ENCODE measurements around the gene PLA2G4B. TPM values are rescaled to one million over a fixed set of nuclear protein-coding genes. Genes with fewer than 3 reads are reported as not detected.

The PLA2G4B gene
- polyA plus RNA-seq, 2 donors: 31.6 to 48.1 TPM

DNA sequence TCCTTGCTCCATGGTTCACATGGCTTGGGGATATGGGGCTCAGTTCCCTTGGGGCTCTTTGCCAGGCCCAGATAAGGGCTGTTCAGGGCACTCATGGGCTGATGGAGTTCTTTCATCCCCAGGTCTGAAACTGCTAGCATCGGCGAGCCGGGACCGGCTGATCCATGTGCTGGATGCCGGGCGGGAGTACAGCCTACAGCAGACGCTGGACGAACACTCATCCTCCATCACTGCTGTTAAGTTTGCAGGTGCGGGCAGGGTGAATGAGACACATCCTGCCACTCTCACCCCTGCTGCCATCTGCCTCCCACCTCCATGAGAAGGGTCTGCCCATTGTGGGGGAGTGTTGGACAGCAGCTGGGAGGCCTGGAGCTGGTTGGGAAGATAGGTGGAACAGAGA is 21.9 kb upstream of the PLA2G4B start:
- Histone ChIP-seq H3K9me3 (ENCODE audit: control insufficient read depth in 2 of 2, insufficient read depth in 1 of 2, low read depth in 1 of 2, low read length in 1 of 2) (no peaks in the 10 kb centered on the region), H3K27me3 (ENCODE audit: control insufficient read depth in 1 of 2, insufficient read depth in 2 of 2, low read length in 2 of 2) (no peaks in the 10 kb centered on the region), H3K27ac (ENCODE audit: low read depth in 2 of 2, low read length in 1 of 2) (no peak overlapping the region), H3K4me3 (ENCODE audit: low read depth in 1 of 2, low read length in 2 of 2) (no peak overlapping the region), H3K4me1 (ENCODE audit: control insufficient read depth in 2 of 2, insufficient read depth in 2 of 2, low read length in 1 of 2) (no peaks in the 10 kb centered on the region), H3K36me3 (ENCODE audit: control insufficient read depth in 2 of 2, insufficient read depth in 2 of 2, low read length in 1 of 2) (peaks cover 38 to 74% of the 10 kb centered on the region in 2 donors)
- WGBS, 2 donors: 91 to 92% methylated on average over 5 to 9 of the region's 9 CpGs

GRCh38 chr15:41817327-41817726 is 21.3 kb upstream of the PLA2G4B start:
- Histone ChIP-seq H3K4me1 (ENCODE audit: control insufficient read depth in 2 of 2, insufficient read depth in 2 of 2, low read length in 1 of 2) (no peaks in the 10 kb centered on the region), H3K27me3 (ENCODE audit: control insufficient read depth in 1 of 2, insufficient read depth in 2 of 2, low read length in 2 of 2) (no peaks in the 10 kb centered on the region), H3K9me3 (ENCODE audit: control insufficient read depth in 2 of 2, insufficient read depth in 1 of 2, low read depth in 1 of 2, low read length in 1 of 2) (no peaks in the 10 kb centered on the region), H3K36me3 (ENCODE audit: control insufficient read depth in 2 of 2, insufficient read depth in 2 of 2, low read length in 1 of 2) (peaks cover 42 to 71% of the 10 kb centered on the region in 2 donors), H3K4me3 (ENCODE audit: low read depth in 1 of 2, low read length in 2 of 2) (no peak overlapping the region), H3K27ac (ENCODE audit: low read depth in 2 of 2, low read length in 1 of 2) (no peak overlapping the region)
- WGBS, 2 donors: 86 to 90% methylated on average over 14 of the region's 14 CpGs

DNA sequence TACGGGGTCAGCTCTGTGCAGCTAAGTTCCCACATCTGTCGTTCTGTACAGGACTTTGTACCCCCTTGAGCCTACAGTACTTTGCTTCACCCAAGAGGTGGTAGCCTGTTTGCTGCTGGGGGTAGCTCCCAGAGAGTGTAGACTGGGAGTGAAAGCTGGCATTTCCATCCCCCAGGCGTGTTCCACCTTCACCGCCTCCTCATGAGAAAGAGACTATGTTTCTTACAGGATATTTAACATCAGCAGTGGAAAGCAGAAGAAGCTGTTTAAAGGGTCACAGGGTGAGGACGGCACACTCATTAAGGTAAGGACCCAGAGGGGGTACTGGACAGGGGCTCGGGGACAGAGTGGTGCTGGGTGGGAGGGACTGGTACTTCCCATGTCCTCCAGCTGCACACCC is 20.9 kb upstream of the PLA2G4B start:
- H3K9me3 ChIP-seq (ENCODE audit: control insufficient read depth in 2 of 2, insufficient read depth in 1 of 2, low read depth in 1 of 2, low read length in 1 of 2): no peaks in the 10 kb centered on the region
- no peak overlapping the region for H3K27ac ChIP-seq (ENCODE audit: low read depth in 2 of 2, low read length in 1 of 2)
- peaks cover 40 to 71% of the 10 kb centered on the region in 2 donors for H3K36me3 ChIP-seq (ENCODE audit: control insufficient read depth in 2 of 2, insufficient read depth in 2 of 2, low read length in 1 of 2)
- no peak overlapping the region for H3K4me3 ChIP-seq (ENCODE audit: low read depth in 1 of 2, low read length in 2 of 2)
- 88 to 92% methylated on average over 6 of the region's 6 CpGs for WGBS, 2 donors
- H3K4me1 ChIP-seq (ENCODE audit: control insufficient read depth in 2 of 2, insufficient read depth in 2 of 2, low read length in 1 of 2): no peaks in the 10 kb centered on the region
- H3K27me3 ChIP-seq (ENCODE audit: control insufficient read depth in 1 of 2, insufficient read depth in 2 of 2, low read length in 2 of 2): no peaks in the 10 kb centered on the region

DNA sequence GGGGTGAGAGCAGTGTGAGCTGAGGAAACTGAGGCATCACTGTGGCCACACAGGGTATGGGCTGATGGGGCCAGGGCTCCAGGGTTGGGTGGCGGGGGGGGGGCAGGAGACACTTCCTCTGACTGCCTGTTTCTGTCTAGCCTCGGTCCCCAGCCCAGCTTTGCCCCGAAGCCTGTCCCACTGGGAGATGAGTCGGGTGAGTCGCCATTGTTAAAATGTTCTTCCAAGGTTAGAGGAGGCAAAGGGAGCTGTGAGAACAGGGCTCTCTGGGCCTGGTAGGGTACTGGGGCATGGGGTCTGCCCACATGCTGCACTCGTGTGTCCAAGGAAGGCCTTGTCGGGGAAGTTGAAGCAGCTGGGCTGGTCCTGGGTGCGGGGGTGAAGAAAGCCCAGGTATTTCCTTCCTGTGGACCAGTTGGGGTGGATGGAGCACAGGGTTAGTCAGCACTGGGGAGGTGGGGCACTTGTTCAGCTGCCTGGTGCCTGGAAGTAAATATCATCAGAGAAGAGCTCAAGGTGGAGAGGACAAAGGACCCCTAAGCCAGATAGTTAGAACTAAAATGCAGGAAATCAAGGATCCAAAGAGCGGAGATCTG is 19.1 kb upstream of the PLA2G4B start:
- no peak overlapping the region for H3K27ac ChIP-seq (ENCODE audit: low read depth in 2 of 2, low read length in 1 of 2)
- no peaks in the 10 kb centered on the region for H3K27me3 ChIP-seq (ENCODE audit: control insufficient read depth in 1 of 2, insufficient read depth in 2 of 2, low read length in 2 of 2)
- no peaks in the 10 kb centered on the region for H3K4me1 ChIP-seq (ENCODE audit: control insufficient read depth in 2 of 2, insufficient read depth in 2 of 2, low read length in 1 of 2)
- H3K36me3 ChIP-seq (ENCODE audit: control insufficient read depth in 2 of 2, insufficient read depth in 2 of 2, low read length in 1 of 2): peaks cover 41 to 72% of the 10 kb centered on the region in 2 donors
- H3K9me3 ChIP-seq (ENCODE audit: control insufficient read depth in 2 of 2, insufficient read depth in 1 of 2, low read depth in 1 of 2, low read length in 1 of 2): no peaks in the 10 kb centered on the region
- H3K4me3 ChIP-seq (ENCODE audit: low read depth in 1 of 2, low read length in 2 of 2): no peak overlapping the region
- WGBS, 2 donors: 83 to 86% methylated on average over 8 to 9 of the region's 9 CpGs

- H3K27me3 ChIP-seq (ENCODE audit: control insufficient read depth in 1 of 2, insufficient read depth in 2 of 2, low read length in 2 of 2): no peaks in the 10 kb centered on the region
- no peaks in the 10 kb centered on the region for H3K9me3 ChIP-seq (ENCODE audit: control insufficient read depth in 2 of 2, insufficient read depth in 1 of 2, low read depth in 1 of 2, low read length in 1 of 2)
- peaks cover 41 to 73% of the 10 kb centered on the region in 2 donors for H3K36me3 ChIP-seq (ENCODE audit: control insufficient read depth in 2 of 2, insufficient read depth in 2 of 2, low read length in 1 of 2)
- H3K4me1 ChIP-seq (ENCODE audit: control insufficient read depth in 2 of 2, insufficient read depth in 2 of 2, low read length in 1 of 2): no peaks in the 10 kb centered on the region
- no peak overlapping the region for H3K27ac ChIP-seq (ENCODE audit: low read depth in 2 of 2, low read length in 1 of 2)
- WGBS, 2 donors: 62 to 65% methylated on average over 6 of the region's 6 CpGs
- H3K4me3 ChIP-seq (ENCODE audit: low read depth in 1 of 2, low read length in 2 of 2): no peak overlapping the region
These were observed 17.7 kb upstream of the PLA2G4B start for GRCh38 chr15:41820791-41821423.

DNA sequence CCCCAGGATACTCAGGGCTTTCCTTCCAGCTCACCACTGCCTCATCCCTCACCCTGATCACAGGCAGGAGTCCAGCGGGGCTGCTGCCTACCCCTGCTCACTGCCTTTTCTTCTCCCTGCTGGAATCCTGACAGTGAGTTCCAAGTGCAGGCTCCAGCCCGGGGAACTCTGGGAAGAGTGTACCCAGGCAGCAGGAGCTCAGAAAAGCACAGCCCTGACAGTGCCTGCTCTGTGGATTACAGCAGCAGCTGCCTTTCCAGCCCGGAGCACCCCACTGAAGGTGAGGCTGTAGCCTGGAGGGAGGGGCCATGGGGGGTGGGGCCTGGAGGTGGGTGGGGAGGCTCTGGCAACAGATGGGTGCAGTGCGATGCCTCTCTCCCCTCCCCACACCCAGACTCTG is 16.8 kb upstream of the PLA2G4B start:
- H3K36me3 ChIP-seq (ENCODE audit: control insufficient read depth in 2 of 2, insufficient read depth in 2 of 2, low read length in 1 of 2): peaks cover 41 to 69% of the 10 kb centered on the region in 2 donors
- H3K9me3 ChIP-seq (ENCODE audit: control insufficient read depth in 2 of 2, insufficient read depth in 1 of 2, low read depth in 1 of 2, low read length in 1 of 2): no peaks in the 10 kb centered on the region
- H3K4me3 ChIP-seq (ENCODE audit: low read depth in 1 of 2, low read length in 2 of 2): no peak overlapping the region
- H3K27me3 ChIP-seq (ENCODE audit: control insufficient read depth in 1 of 2, insufficient read depth in 2 of 2, low read length in 2 of 2): no peaks in the 10 kb centered on the region
- H3K27ac ChIP-seq (ENCODE audit: low read depth in 2 of 2, low read length in 1 of 2): no peak overlapping the region
- no peaks in the 10 kb centered on the region for H3K4me1 ChIP-seq (ENCODE audit: control insufficient read depth in 2 of 2, insufficient read depth in 2 of 2, low read length in 1 of 2)
- WGBS, 2 donors: 67 to 73% methylated on average over 4 of the region's 4 CpGs

DNA sequence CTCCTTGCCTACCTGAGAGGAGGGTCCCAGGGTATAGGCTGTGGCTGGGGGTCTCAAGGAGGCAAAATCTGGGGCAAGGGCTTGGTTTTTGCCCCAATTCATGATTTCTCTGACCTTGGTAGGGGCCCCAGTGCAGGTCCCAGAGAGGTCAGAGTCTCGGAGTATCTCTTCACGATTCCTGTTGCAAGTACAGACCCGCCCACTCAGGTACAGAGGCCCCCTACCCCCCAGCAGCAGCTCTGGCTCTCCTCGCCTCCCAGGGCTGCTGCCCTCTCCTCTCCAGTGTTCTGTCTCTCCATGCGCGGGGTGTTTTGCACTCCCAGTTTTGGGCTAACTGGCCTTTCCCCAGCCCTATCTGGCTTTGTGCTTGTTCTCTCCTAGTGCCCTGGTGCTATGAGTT is 16.2 kb upstream of the PLA2G4B start:
- Histone ChIP-seq H3K9me3 (ENCODE audit: control insufficient read depth in 2 of 2, insufficient read depth in 1 of 2, low read depth in 1 of 2, low read length in 1 of 2) (no peaks in the 10 kb centered on the region), H3K36me3 (ENCODE audit: control insufficient read depth in 2 of 2, insufficient read depth in 2 of 2, low read length in 1 of 2) (peaks cover 41 to 63% of the 10 kb centered on the region in 2 donors), H3K4me1 (ENCODE audit: control insufficient read depth in 2 of 2, insufficient read depth in 2 of 2, low read length in 1 of 2) (no peaks in the 10 kb centered on the region), H3K4me3 (ENCODE audit: low read depth in 1 of 2, low read length in 2 of 2) (no peak overlapping the region), H3K27me3 (ENCODE audit: control insufficient read depth in 1 of 2, insufficient read depth in 2 of 2, low read length in 2 of 2) (no peaks in the 10 kb centered on the region), H3K27ac (ENCODE audit: low read depth in 2 of 2, low read length in 1 of 2) (no peak overlapping the region)
- 85 to 89% methylated on average over 6 of the region's 6 CpGs for WGBS, 2 donors

GRCh38 chr15:41822957-41823356 is 15.7 kb upstream of the PLA2G4B start:
- WGBS, 2 donors: 71 to 75% methylated on average over 6 of the region's 6 CpGs
- Histone ChIP-seq H3K4me3 (ENCODE audit: low read depth in 1 of 2, low read length in 2 of 2) (no peak overlapping the region), H3K36me3 (ENCODE audit: control insufficient read depth in 2 of 2, insufficient read depth in 2 of 2, low read length in 1 of 2) (peaks cover 38 to 58% of the 10 kb centered on the region in 2 donors), H3K27me3 (ENCODE audit: control insufficient read depth in 1 of 2, insufficient read depth in 2 of 2, low read length in 2 of 2) (no peaks in the 10 kb centered on the region), H3K27ac (ENCODE audit: low read depth in 2 of 2, low read length in 1 of 2) (no peak overlapping the region), H3K9me3 (ENCODE audit: control insufficient read depth in 2 of 2, insufficient read depth in 1 of 2, low read depth in 1 of 2, low read length in 1 of 2) (no peaks in the 10 kb centered on the region), H3K4me1 (ENCODE audit: control insufficient read depth in 2 of 2, insufficient read depth in 2 of 2, low read length in 1 of 2) (no peaks in the 10 kb centered on the region)

DNA sequence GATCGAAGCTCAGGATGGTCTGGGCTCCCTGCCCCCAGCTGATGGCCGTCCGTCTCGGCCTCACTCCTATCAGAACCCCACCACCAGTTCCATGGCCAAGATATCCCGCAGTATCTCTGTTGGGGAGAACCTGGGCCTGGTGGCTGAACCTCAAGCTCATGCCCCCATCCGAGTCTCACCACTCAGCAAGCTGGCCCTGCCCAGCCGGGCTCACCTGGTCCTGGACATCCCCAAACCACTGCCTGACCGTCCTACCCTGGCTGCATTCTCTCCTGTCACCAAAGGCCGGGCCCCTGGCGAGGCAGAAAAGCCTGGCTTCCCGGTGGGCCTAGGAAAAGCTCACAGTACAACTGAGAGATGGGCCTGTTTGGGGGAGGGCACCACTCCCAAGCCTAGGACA is 15.1 kb upstream of the PLA2G4B start:
- H3K9me3 ChIP-seq (ENCODE audit: control insufficient read depth in 2 of 2, insufficient read depth in 1 of 2, low read depth in 1 of 2, low read length in 1 of 2): no peaks in the 10 kb centered on the region
- H3K27me3 ChIP-seq (ENCODE audit: control insufficient read depth in 1 of 2, insufficient read depth in 2 of 2, low read length in 2 of 2): no peaks in the 10 kb centered on the region
- 87% methylated on average over 11 of the region's 11 CpGs for WGBS, 2 donors
- no peak overlapping the region for H3K4me3 ChIP-seq (ENCODE audit: low read depth in 1 of 2, low read length in 2 of 2)
- peaks cover 33 to 53% of the 10 kb centered on the region in 2 donors for H3K36me3 ChIP-seq (ENCODE audit: control insufficient read depth in 2 of 2, insufficient read depth in 2 of 2, low read length in 1 of 2)
- H3K4me1 ChIP-seq (ENCODE audit: control insufficient read depth in 2 of 2, insufficient read depth in 2 of 2, low read length in 1 of 2): no peaks in the 10 kb centered on the region
- no peak overlapping the region for H3K27ac ChIP-seq (ENCODE audit: low read depth in 2 of 2, low read length in 1 of 2)

Measured in esophagus (tissue), 2 donors.